ENCODE measurements around the gene TSPAN19. TPM values are rescaled to one million over a fixed set of nuclear protein-coding genes. Genes with fewer than 3 reads are reported as not detected.

Gene TSPAN19
- total RNA-seq, 4 donors from 2014 or later = 2.7 TPM; not detected in 3

- no peak for DNase-seq (ENCODE audit: low spot score)
- TF ChIP-seq CTCF (IDR thresholded peaks at IDR 0.05) = no peak
- ATAC-seq (ENCODE audit: low FRiP score) = no peak
These were observed 49.5 kb downstream of the TSPAN19 start for GRCh38 chr12:84986586-84986985.

GRCh38 chr12:84986117-84986516 lies 50.0 kb downstream of the TSPAN19 start:
- ATAC-seq (ENCODE audit: low FRiP score) (no peak), DNase-seq (ENCODE audit: low spot score) (no peak)
- no peak for TF ChIP-seq CTCF (IDR thresholded peaks at IDR 0.05)

GRCh38 chr12:84983289-84983688 lies 52.8 kb downstream of the TSPAN19 start:
- ATAC-seq (ENCODE audit: low FRiP score) (no peak), DNase-seq (ENCODE audit: low spot score) (no peak)
- no peak for TF ChIP-seq CTCF (IDR thresholded peaks at IDR 0.05)

- ATAC-seq (ENCODE audit: low FRiP score) (no peak), DNase-seq (ENCODE audit: low spot score) (no peak)
- TF ChIP-seq CTCF (IDR thresholded peaks at IDR 0.05) = no peak
These were observed 53.2 kb downstream of the TSPAN19 start for GRCh38 chr12:84982888-84983287.

GRCh38 chr12:84978921-84979320 lies 57.2 kb downstream of the TSPAN19 start:
- no peak for TF ChIP-seq CTCF (IDR thresholded peaks at IDR 0.05)
- DNase-seq (ENCODE audit: low spot score) = no peak
- no peak for ATAC-seq (ENCODE audit: low FRiP score)

GRCh38 chr12:84976133-84976532 lies 59.9 kb downstream of the TSPAN19 start:
- no peak for ATAC-seq (ENCODE audit: low FRiP score)
- TF ChIP-seq CTCF (IDR thresholded peaks at IDR 0.05) = no peak
- DNase-seq (ENCODE audit: low spot score) = no peak

GRCh38 chr12:84974155-84974815 lies 61.8 kb downstream of the TSPAN19 start:
- no peak for DNase-seq (ENCODE audit: low spot score)
- TF ChIP-seq CTCF (IDR thresholded peaks at IDR 0.05) = no peak
- ATAC-seq (ENCODE audit: low FRiP score) = no peak

Measured in omental fat pad (tissue), 4 donors.